Mesenchymal stem cell (in vitro differentiated cells and primary cell): ENCODE data around the gene OR2V2. TPM values are rescaled to one million over a fixed set of nuclear protein-coding genes. Genes with fewer than 3 reads are reported as not detected.
"Not testable (repeated sequence)": the region's sequence is repeated elsewhere in the genome, so short reads cannot be mapped to it uniquely, and the experiment has no call there.

Experiments
- DNase-seq: peaks from one replicate; pipeline ENCODE4 v3.0.0-alpha.2; 2013
- H2AFZ ChIP-seq: one replicate; pipeline ENCODE4 v1.6.1; 2013; ENCODE audit warnings: low read depth, mild to moderate bottlenecking, control low read depth, inconsistent platforms, low read length, moderate library complexity
- H2AK5ac ChIP-seq: 2 replicates; pipeline ENCODE4 v1.6.1; 2013; ENCODE audit warnings: low read length, moderate library complexity, mild to moderate bottlenecking, inconsistent platforms; ENCODE audit not compliant: severe bottlenecking
- H2BK120ac ChIP-seq: one replicate; pipeline ENCODE4 v1.6.1; 2013; ENCODE audit warnings: low read depth, mild to moderate bottlenecking, inconsistent platforms, low read length, moderate library complexity
- H2BK12ac ChIP-seq, 2 experiments: one replicate each; pipeline ENCODE4 v1.6.1; 2013; ENCODE audit warnings: inconsistent platforms in 2 of 2, low read length in 2 of 2, mild to moderate bottlenecking in 2 of 2, moderate library complexity in 2 of 2, control low read depth in 1 of 2
- H2BK15ac ChIP-seq: one replicate; pipeline ENCODE4 v1.6.1; 2013; ENCODE audit warnings: mild to moderate bottlenecking, low read depth, inconsistent platforms; ENCODE audit not compliant: poor library complexity, severe bottlenecking
- H2BK5ac ChIP-seq: 2 replicates; pipeline ENCODE4 v1.6.1; 2013; ENCODE audit warnings: low read depth, mild to moderate bottlenecking, low read length, control low read depth, inconsistent platforms; ENCODE audit not compliant: poor library complexity, severe bottlenecking
- H3K14ac ChIP-seq, 2 experiments: one replicate each; pipeline ENCODE4 v1.6.1; 2013; ENCODE audit warnings: inconsistent platforms in 2 of 2, low read length in 2 of 2, control low read depth in 1 of 2, mild to moderate bottlenecking in 1 of 2, moderate library complexity in 1 of 2
- H3K18ac ChIP-seq, 2 experiments: one replicate each; pipeline ENCODE4 v1.6.1; 2013; ENCODE audit warnings: inconsistent platforms in 2 of 2, low read length in 2 of 2, control low read depth in 1 of 2, low read depth in 1 of 2, mild to moderate bottlenecking in 1 of 2
- H3K23ac ChIP-seq, 2 experiments: one replicate each; pipeline ENCODE4 v1.6.1; 2013; ENCODE audit warnings: inconsistent platforms in 2 of 2, low read length in 2 of 2, mild to moderate bottlenecking in 2 of 2, moderate library complexity in 2 of 2, control low read depth in 1 of 2
- H3K27ac ChIP-seq: 2 replicates; pipeline ENCODE4 v1.5.1; 2013; ENCODE audit warnings: mild to moderate bottlenecking, moderate library complexity, low read length, control low read depth, inconsistent platforms; ENCODE audit not compliant: poor library complexity, severe bottlenecking
- H3K27me3 ChIP-seq, 2 experiments: 2 replicates each; pipeline versions ENCODE4 v1.6.1 to v1.7.0; 2013; ENCODE audit warnings: low read length in 2 of 2, mild to moderate bottlenecking in 2 of 2, moderate library complexity in 2 of 2, control low read depth in 1 of 2, inconsistent platforms in 1 of 2; ENCODE audit not compliant: control insufficient read depth in 1 of 2, insufficient read depth in 1 of 2
- H3K36me3 ChIP-seq, 2 experiments: 2 replicates each; pipeline versions ENCODE4 v1.6.1 to v1.7.0; 2013; ENCODE audit warnings: low read length in 2 of 2, control low read depth in 1 of 2, inconsistent platforms in 1 of 2, low read depth in 1 of 2, mild to moderate bottlenecking in 1 of 2; ENCODE audit not compliant: insufficient read depth in 2 of 2, control insufficient read depth in 1 of 2
- H3K4ac ChIP-seq, 2 experiments: one replicate each; pipeline ENCODE4 v1.6.1; 2013; ENCODE audit warnings: inconsistent platforms in 2 of 2, low read length in 2 of 2, mild to moderate bottlenecking in 2 of 2, moderate library complexity in 2 of 2, control low read depth in 1 of 2, low read depth in 1 of 2
- H3K4me1 ChIP-seq: 2 replicates; pipeline ENCODE4 v1.6.1; 2013; ENCODE audit warnings: low read depth, low read length, control low read depth; ENCODE audit not compliant: control insufficient read depth, insufficient read depth
- H3K4me2 ChIP-seq: 2 replicates; pipeline ENCODE4 v1.6.1; 2013; ENCODE audit warnings: low read length, mild to moderate bottlenecking, inconsistent platforms; ENCODE audit not compliant: poor library complexity, severe bottlenecking
- H3K4me3 ChIP-seq, 2 experiments: 2 replicates each; pipeline versions ENCODE4 v1.5.1 to v1.7.0; 2013; ENCODE audit warnings: low read length in 2 of 2, mild to moderate bottlenecking in 2 of 2, control low read depth in 1 of 2, low read depth in 1 of 2; ENCODE audit not compliant: insufficient read depth in 1 of 2
- H3K79me1 ChIP-seq: replicated peaks from 2 replicates; pipeline ENCODE4 v1.6.1; 2013; ENCODE audit warnings: mild to moderate bottlenecking, control low read depth, low read length, inconsistent platforms; ENCODE audit not compliant: poor library complexity, severe bottlenecking
- H3K9ac ChIP-seq: 2 replicates; pipeline ENCODE4 v1.7.0; 2013; ENCODE audit warnings: mild to moderate bottlenecking, low read length, moderate library complexity
- H3K9me3 ChIP-seq: 2 replicates; pipeline ENCODE4 v1.7.0; 2013; ENCODE audit warnings: mild to moderate bottlenecking, low read length; ENCODE audit not compliant: control insufficient read depth
- H4K8ac ChIP-seq: one replicate; pipeline ENCODE4 v1.6.1; 2013; ENCODE audit warnings: inconsistent platforms, mild to moderate bottlenecking, low read length, moderate library complexity
- H4K91ac ChIP-seq: one replicate; pipeline ENCODE4 v1.6.1; 2013; ENCODE audit warnings: mild to moderate bottlenecking, low read length, inconsistent platforms
- WGBS: methylation state at CpG from one replicate; pipeline ENCODE4 v1.1.7; 2013; ENCODE audit warnings: mixed read lengths; 5-methylcytosine and 5-hydroxymethylcytosine counted together
- polyA plus RNA-seq, 2 experiments: library from polyadenylated mRNA; stranded (reverse); fragments of 200-250 nt; gene quantifications; one replicate each; pipeline ENCODE4 v1.2.3, GENCODE V29; 2013

OR2V2 gene, protein sequence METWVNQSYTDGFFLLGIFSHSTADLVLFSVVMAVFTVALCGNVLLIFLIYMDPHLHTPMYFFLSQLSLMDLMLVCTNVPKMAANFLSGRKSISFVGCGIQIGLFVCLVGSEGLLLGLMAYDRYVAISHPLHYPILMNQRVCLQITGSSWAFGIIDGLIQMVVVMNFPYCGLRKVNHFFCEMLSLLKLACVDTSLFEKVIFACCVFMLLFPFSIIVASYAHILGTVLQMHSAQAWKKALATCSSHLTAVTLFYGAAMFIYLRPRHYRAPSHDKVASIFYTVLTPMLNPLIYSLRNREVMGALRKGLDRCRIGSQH
- not detected for polyA plus RNA-seq (2013, experiment 1 of 2)
- polyA plus RNA-seq (2013, experiment 2 of 2) = not detected

- H3K9me3 ChIP-seq, H3K4ac ChIP-seq, H3K4me1 ChIP-seq, H2AK5ac ChIP-seq, H2BK5ac ChIP-seq, H2BK12ac ChIP-seq, H3K9ac ChIP-seq, H2BK120ac ChIP-seq, H3K23ac ChIP-seq, H3K27ac ChIP-seq, H4K91ac ChIP-seq, DNase-seq, H3K36me3 ChIP-seq, H3K18ac ChIP-seq, H3K14ac ChIP-seq, H3K4me2 ChIP-seq, H2AFZ ChIP-seq, H3K79me1 ChIP-seq, H2BK15ac ChIP-seq, H4K8ac ChIP-seq, H3K4me3 ChIP-seq: not testable (repeated sequence)
- peaks cover 26 to 68% of the 10 kb centered on the region in 2 experiments for H3K27me3 ChIP-seq
- 62% methylated on average over 4 of the region's 7 CpGs for WGBS
Observed at GRCh38 chr5:181146927-181147636, at the start of gene OR2V2. Gene OR2V2, plus strand, starts transcription at chr5:181147586. Its CDS starts 7,357 bp downstream, at chr5:181154943.

DNA sequence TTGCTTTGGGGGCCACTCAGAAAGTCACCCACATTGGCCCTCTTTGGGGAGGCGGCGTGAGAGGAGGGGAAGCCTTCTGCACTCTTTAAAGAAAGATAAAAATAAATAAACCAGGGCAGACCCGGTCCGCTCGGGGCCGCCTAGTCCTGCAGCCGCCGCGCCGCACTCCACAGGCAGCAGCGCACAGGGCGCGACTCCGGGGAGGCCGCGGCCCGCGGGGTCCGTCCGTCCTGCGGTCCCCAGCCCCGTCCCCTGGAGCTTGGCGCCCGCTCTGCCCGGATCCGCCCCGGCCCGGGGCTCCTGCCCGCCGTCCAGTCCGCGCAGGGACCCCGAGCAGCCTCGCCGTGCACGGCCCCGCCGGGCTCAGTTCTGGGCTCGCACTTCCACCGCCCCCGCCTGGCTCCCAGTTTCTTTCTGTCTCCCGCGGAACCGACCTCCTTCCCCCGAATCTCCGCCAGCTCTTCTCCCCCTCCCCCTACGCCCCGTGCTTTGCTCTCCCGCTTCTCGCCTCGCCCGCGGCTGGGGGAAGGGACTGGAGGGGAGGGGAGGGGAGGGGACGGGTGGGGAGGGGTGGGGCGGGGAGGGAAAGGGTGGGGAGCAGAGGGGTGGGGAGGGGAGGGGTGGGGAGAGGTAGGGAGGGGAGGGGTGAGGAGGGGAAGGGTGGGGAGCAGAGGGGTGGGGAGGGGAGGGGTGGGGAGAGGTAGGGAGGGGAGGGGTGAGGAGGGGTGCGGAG lies 49.5 kb upstream of the OR2V2 start:
- H3K14ac ChIP-seq, H3K79me1 ChIP-seq, H2BK5ac ChIP-seq, H2BK120ac ChIP-seq, H2BK12ac ChIP-seq, H3K9me3 ChIP-seq, H3K36me3 ChIP-seq, H2AFZ ChIP-seq, H3K18ac ChIP-seq, H3K9ac ChIP-seq, H4K91ac ChIP-seq, H2BK15ac ChIP-seq, H2AK5ac ChIP-seq, H3K27ac ChIP-seq, DNase-seq, H3K4me1 ChIP-seq, H3K23ac ChIP-seq, H4K8ac ChIP-seq, H3K4me2 ChIP-seq, H3K4me3 ChIP-seq, H3K4ac ChIP-seq: not testable (repeated sequence)
- WGBS = no CpG with 5 or more reads among the region's 56 CpGs
- peaks cover 13 to 18% of the 10 kb centered on the region in 2 experiments for H3K27me3 ChIP-seq

GRCh38 chr5:181098762-181099601 lies 48.4 kb upstream of the OR2V2 start:
- peaks cover 0 to 3% of the 10 kb centered on the region in 2 experiments for H3K36me3 ChIP-seq
- H3K18ac ChIP-seq = no peak overlapping the region
- H3K9ac ChIP-seq = no peak overlapping the region
- H2BK120ac ChIP-seq = no peak overlapping the region
- no peak overlapping the region for H3K4ac ChIP-seq
- no peak overlapping the region for H3K4me2 ChIP-seq
- no peak overlapping the region for H2BK5ac ChIP-seq
- no peak overlapping the region for H2AFZ ChIP-seq
- H3K23ac ChIP-seq = no peak overlapping the region
- H4K91ac ChIP-seq = no peak overlapping the region
- no peak overlapping the region for H3K27ac ChIP-seq
- H3K27me3 ChIP-seq = peaks cover 13 to 18% of the 10 kb centered on the region in 2 experiments
- no peak for DNase-seq
- H2BK12ac ChIP-seq = no peak overlapping the region
- no peak overlapping the region for H2AK5ac ChIP-seq
- no peak overlapping the region for H2BK15ac ChIP-seq
- H3K9me3 ChIP-seq = no peaks in the 10 kb centered on the region
- no peaks in the 10 kb centered on the region for H3K4me1 ChIP-seq
- H3K4me3 ChIP-seq = no peak overlapping the region
- no peaks in the 10 kb centered on the region for H3K79me1 ChIP-seq
- no peak overlapping the region for H3K14ac ChIP-seq
- 33% methylated on average over 21 of the region's 22 CpGs for WGBS
- H4K8ac ChIP-seq = no peak overlapping the region
